Hepatocyte (in vitro differentiated cells): Measurements from ENCODE around the gene AQP1. TPM values are rescaled to one million over a fixed set of nuclear protein-coding genes. Genes with fewer than 3 reads are reported as not detected.

Experiments
- DNase-seq: peaks from one replicate; pipeline ENCODE4 v3.0.0-alpha.2; 2016; ENCODE audit warnings: low spot score
- H2AFZ ChIP-seq: fragments of 200-600 bp; sonication (generic); 2 replicates; pipeline ENCODE4 v1.6.0; 2016; ENCODE audit warnings: antibody characterized with exemption, mild to moderate bottlenecking
- H3K27ac ChIP-seq: fragments of 200-600 bp; sonication (generic); 2 replicates; pipeline ENCODE4 v1.5.1; 2016; ENCODE audit warnings: mild to moderate bottlenecking
- H3K27me3 ChIP-seq: fragments of 200-600 bp; sonication (generic); 2 replicates; pipeline ENCODE4 v1.6.1; 2016
- H3K36me3 ChIP-seq: fragments of 200-600 bp; sonication (generic); replicated peaks from 2 replicates; pipeline ENCODE4 v1.5.1; 2016; ENCODE audit warnings: low read depth; ENCODE audit not compliant: insufficient read depth
- H3K4me1 ChIP-seq: fragments of 200-600 bp; sonication (generic); 2 replicates; pipeline ENCODE4 v1.5.1; 2016; ENCODE audit warnings: mild to moderate bottlenecking, moderate library complexity; ENCODE audit not compliant: insufficient read depth
- H3K4me2 ChIP-seq: fragments of 200-600 bp; sonication (generic); 2 replicates; pipeline ENCODE4 v1.6.0; 2016
- H3K4me3 ChIP-seq: fragments of 200-600 bp; sonication (generic); 2 replicates; pipeline ENCODE4 v1.5.1; 2016; ENCODE audit warnings: mild to moderate bottlenecking
- H3K79me2 ChIP-seq: fragments of 200-600 bp; sonication (generic); 2 replicates; pipeline ENCODE4 v1.6.0; 2017; ENCODE audit warnings: mild to moderate bottlenecking
- H3K9me2 ChIP-seq: fragments of 200-600 bp; sonication (generic); replicated peaks from 2 replicates; pipeline ENCODE4 v1.6.0; 2017; ENCODE audit warnings: mild to moderate bottlenecking; ENCODE audit not compliant: insufficient read depth
- H3K9me3 ChIP-seq: fragments of 200-600 bp; sonication (generic); 2 replicates; pipeline ENCODE4 v1.5.1; 2016; ENCODE audit warnings: low read depth, mild to moderate bottlenecking
- H4K20me1 ChIP-seq: fragments of 200-600 bp; sonication (generic); 2 replicates; pipeline ENCODE4 v1.6.0; 2016; ENCODE audit warnings: mild to moderate bottlenecking; ENCODE audit not compliant: insufficient read depth, poor library complexity, severe bottlenecking
- CTCF ChIP-seq: fragments of 200-600 bp; sonication (generic); IDR thresholded peaks from 2 replicates; pipeline ENCODE4 v1.5.1; 2016; ENCODE audit warnings: antibody characterized with exemption, mild to moderate bottlenecking; ENCODE audit not compliant: poor library complexity
- EZH2 ChIP-seq: fragments of 200-600 bp; sonication (generic); IDR thresholded peaks from 2 replicates; pipeline ENCODE4 v1.6.1; 2016; ENCODE audit warnings: antibody characterized with exemption, mild to moderate bottlenecking, borderline replicate concordance
- EZH2phosphoT487 ChIP-seq: fragments of 200-600 bp; sonication (generic); IDR thresholded peaks from one replicate; pipeline ENCODE4 v1.6.1; 2018; ENCODE audit warnings: antibody characterized with exemption, mild to moderate bottlenecking, low read depth, moderate library complexity; ENCODE audit not compliant: unreplicated experiment, severe bottlenecking
- WGBS: methylation state at CpG from one replicate; pipeline ENCODE4 v1.1.6; 2016; ENCODE audit warnings: low lambda C conversion rate; ENCODE audit errors: missing lambda C conversion rate; 5-methylcytosine and 5-hydroxymethylcytosine counted together
- polyA plus RNA-seq: library from polyadenylated mRNA; unstranded; fragments of >200 nt; fragmentation: Nextera tagmentation; extraction: Ambion mirVana; gene quantifications from 2 replicates; pipeline ENCODE4 v1.2.1, GENCODE V29; 2016
- total RNA-seq: library from RNA; depleted of rRNA; stranded (reverse); fragments of >200 nt; gene quantifications from 2 replicates; pipeline ENCODE4 v1.2.3, GENCODE V29; 2014

AQP1 gene
- total and polyA plus RNA-seq, 2 experiments from 2014 or later: 124 to 183 TPM

DNA sequence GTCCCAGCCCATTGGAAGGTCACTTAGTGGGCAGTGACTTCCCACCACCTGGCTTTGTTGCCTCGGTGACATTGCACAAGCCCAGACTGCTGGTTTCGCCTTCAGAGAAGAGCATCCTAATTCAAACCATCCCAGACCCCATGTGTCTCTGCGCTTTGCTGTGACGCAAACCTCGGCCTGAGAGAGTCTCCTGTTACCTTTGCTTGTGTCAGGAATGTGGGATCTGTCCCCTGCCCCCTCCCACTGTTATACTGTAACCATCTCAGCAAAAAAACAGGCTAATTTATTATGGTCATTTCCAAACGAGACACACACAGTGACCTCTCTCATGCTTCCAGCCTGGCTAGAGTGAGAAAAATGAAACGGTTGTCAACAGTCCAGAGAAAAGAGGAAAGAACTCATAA is 25.0 kb upstream of the AQP1 start:
- Histone ChIP-seq H3K9me3 (no peaks in the 10 kb centered on the region), H3K4me1 (no peaks in the 10 kb centered on the region), H3K36me3 (no peaks in the 10 kb centered on the region), H3K4me3 (no peak overlapping the region), H3K79me2 (no peaks in the 10 kb centered on the region), H2AFZ (no peak overlapping the region), H3K27ac (no peak overlapping the region), H3K27me3 (no peaks in the 10 kb centered on the region), H3K9me2 (no peaks in the 10 kb centered on the region), H3K4me2 (no peak overlapping the region), H4K20me1 (no peaks in the 10 kb centered on the region)
- TF ChIP-seq EZH2 (no peak), EZH2phosphoT487 (no peak), CTCF (no peak)
- 55% methylated on average over 7 of the region's 7 CpGs for WGBS
- DNase-seq: no peak

DNA sequence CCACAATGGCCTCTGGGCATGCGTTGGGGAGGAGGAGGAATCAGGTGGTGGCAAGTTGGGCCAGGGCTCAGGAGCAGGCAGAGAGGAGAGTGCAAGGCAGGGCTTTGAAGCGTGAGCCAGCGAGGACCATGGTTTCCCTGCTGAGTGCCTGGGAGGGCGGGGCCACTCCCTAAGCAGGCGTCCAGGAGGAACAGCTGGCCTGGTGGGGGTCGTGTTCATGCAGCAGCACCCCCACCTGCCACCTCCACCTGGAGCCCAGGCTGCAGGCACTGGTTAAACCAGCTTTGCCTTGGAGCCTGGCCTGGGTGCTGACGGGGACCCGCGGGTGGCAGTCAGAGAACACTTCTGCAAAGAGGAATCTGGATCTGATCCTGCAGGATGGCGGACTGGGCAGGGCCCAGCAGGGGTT is 24.2 kb upstream of the AQP1 start:
- no peak for DNase-seq
- H3K4me2 ChIP-seq: no peak overlapping the region
- TF ChIP-seq EZH2phosphoT487 (no peak), CTCF (no peak), EZH2 (no peak)

DNA sequence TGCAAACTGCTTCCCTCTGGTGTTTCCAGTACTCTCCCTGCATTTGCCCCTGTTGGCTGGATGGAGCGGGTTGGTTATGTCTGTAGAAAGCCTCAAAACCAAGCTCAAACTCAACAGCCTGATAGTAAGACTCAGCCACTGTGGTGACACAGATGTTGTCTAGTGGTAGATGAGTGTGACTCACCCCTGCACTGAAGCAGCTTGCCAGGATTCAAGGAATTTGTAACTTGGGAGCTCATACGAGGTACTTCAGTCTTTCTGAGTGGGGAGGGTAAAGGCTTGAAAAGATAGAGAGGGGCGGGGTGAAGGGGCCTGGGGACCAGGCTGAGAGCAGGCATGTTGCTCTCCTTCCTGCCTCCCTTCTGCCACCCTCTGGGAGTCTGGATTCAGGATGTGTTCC is 22.9 kb upstream of the AQP1 start:
- Histone ChIP-seq H3K4me1 (peaks cover 9% of the 10 kb centered on the region), H3K4me2 (no peak overlapping the region), H3K27me3 (no peaks in the 10 kb centered on the region), H2AFZ (no peak overlapping the region), H4K20me1 (no peaks in the 10 kb centered on the region), H3K9me2 (no peaks in the 10 kb centered on the region), H3K79me2 (no peaks in the 10 kb centered on the region), H3K27ac (no peak overlapping the region), H3K4me3 (no peak overlapping the region), H3K36me3 (no peaks in the 10 kb centered on the region), H3K9me3 (no peaks in the 10 kb centered on the region)
- WGBS: 50% methylated on average over 3 of the region's 3 CpGs
- peak; percentile 55 for DNase-seq
- TF ChIP-seq EZH2phosphoT487 (no peak), EZH2 (no peak), CTCF (no peak)

More for the DNA sequence above, 24.2 kb upstream of the AQP1 start:
- Histone ChIP-seq H3K9me3 (no peaks in the 10 kb centered on the region), H3K27me3 (no peaks in the 10 kb centered on the region), H3K4me3 (no peak overlapping the region), H2AFZ (no peak overlapping the region), H3K27ac (no peak overlapping the region), H3K9me2 (no peaks in the 10 kb centered on the region), H3K4me1 (no peaks in the 10 kb centered on the region), H3K36me3 (no peaks in the 10 kb centered on the region), H4K20me1 (no peaks in the 10 kb centered on the region), H3K79me2 (no peaks in the 10 kb centered on the region)
- 66% methylated on average over 10 of the region's 10 CpGs for WGBS

- Histone ChIP-seq H3K4me3 (no peak overlapping the region), H3K36me3 (no peaks in the 10 kb centered on the region), H4K20me1 (no peaks in the 10 kb centered on the region), H3K79me2 (no peaks in the 10 kb centered on the region), H2AFZ (no peak overlapping the region), H3K4me2 (no peak overlapping the region), H3K9me2 (no peaks in the 10 kb centered on the region), H3K27me3 (no peaks in the 10 kb centered on the region), H3K4me1 (peaks cover 11% of the 10 kb centered on the region), H3K27ac (no peak overlapping the region), H3K9me3 (no peaks in the 10 kb centered on the region)
- WGBS: 96% methylated on average over 7 of the region's 7 CpGs
- no peak for DNase-seq
- no peak for TF ChIP-seq CTCF
- no peak for TF ChIP-seq EZH2phosphoT487
- TF ChIP-seq EZH2: no peak
These were observed 21.4 kb upstream of the AQP1 start for GRCh38 chr7:30890226-30890625.
